GM12878 (cell line): ENCODE measurements around the gene NDOR1. TPM values are rescaled to one million over a fixed set of nuclear protein-coding genes. Genes with fewer than 3 reads are reported as not detected.

ENCODE experiments used
- ATAC-seq: fragments of 200-7000 bp; cut with Tn5 transposase; 3 replicates; pipeline ENCODE4 v1.9.1; 2020; ENCODE audit warnings: mild to moderate bottlenecking, moderate library complexity
- BruUV-seq: library from RNA; stranded (reverse); fragments of 400-500 nt; replicated peaks from 2 replicates; lab custom pipeline; 2021; lab: Mats Ljungman, UMichigan
- CTCF ChIA-PET: fragments of 300-600 bp; sonication (Branson Sonifier 250); formaldehyde crosslinking; extraction: SDS; loops from one replicate; lab custom pipeline; 2021; ENCODE audit warnings: inconsistent platforms; lab: Yijun Ruan, JAX
- POLR2A ChIA-PET: fragments of 350-600 bp; formaldehyde crosslinking; extraction: SDS; loops from one replicate; lab custom pipeline; 2021; ENCODE audit warnings: inconsistent platforms; lab: Charles Lee
- RAD21 ChIA-PET: fragments of 300-600 bp; sonication (Branson Sonifier 250); formaldehyde crosslinking; loops from one replicate; lab custom pipeline; 2023; ENCODE audit warnings: antibody characterized with exemption; ENCODE audit not compliant: unreplicated experiment; lab: Charles Lee
- SMC1A ChIA-PET: fragments of 300-600 bp; sonication (Branson Sonifier 250); formaldehyde crosslinking; loops from one replicate; lab custom pipeline; 2023; ENCODE audit not compliant: unreplicated experiment, uncharacterized antibody; lab: Charles Lee
- DNase-seq: peaks from one replicate; pipeline ENCODE4 v3.0.0-alpha.2; 2011; ENCODE audit warnings: low read depth, low spot score
- FAIRE-seq: peaks from 3 replicates; lab custom pipeline; 2011; peaks lifted over from hg19 to GRCh38; lab: Jason Lieb, UNC
- H2AFZ ChIP-seq: 2 replicates; pipeline ENCODE4 v1.6.0; 2011; ENCODE audit warnings: low read depth, low read length, control low read depth; ENCODE audit not compliant: control insufficient read depth
- H3K27ac ChIP-seq: 2 replicates; pipeline ENCODE4 v1.5.1; 2011; ENCODE audit warnings: control low read depth; ENCODE audit not compliant: control insufficient read depth, insufficient read depth
- H3K27me3 ChIP-seq, 2 experiments: replicated peaks in 1 of 2; 2 replicates each; pipeline versions ENCODE4 v1.6.0 to v1.6.1; 2011; ENCODE audit warnings: low read length in 1 of 2; ENCODE audit not compliant: control insufficient read depth in 2 of 2, insufficient read depth in 2 of 2
- H3K36me3 ChIP-seq, 2 experiments: 2 replicates each; pipeline ENCODE4 v1.5.1; 2011; ENCODE audit warnings: low read length in 1 of 2; ENCODE audit not compliant: control insufficient read depth in 2 of 2, insufficient read depth in 2 of 2
- H3K4me1 ChIP-seq: 2 replicates; pipeline ENCODE4 v1.6.1; 2011; ENCODE audit warnings: mild to moderate bottlenecking, low read length, moderate library complexity, mixed read lengths; ENCODE audit not compliant: control insufficient read depth, insufficient read depth
- H3K4me2 ChIP-seq: 2 replicates; pipeline ENCODE4 v1.6.0; 2011; ENCODE audit warnings: control low read depth; ENCODE audit not compliant: control insufficient read depth, insufficient read depth
- H3K4me3 ChIP-seq: fragments of 200-600 bp; sonication (generic); 2 replicates; pipeline ENCODE4 v1.5.1; 2016
- H3K79me2 ChIP-seq: 2 replicates; pipeline ENCODE4 v1.6.0; 2011; ENCODE audit warnings: low read length; ENCODE audit not compliant: control insufficient read depth, insufficient read depth
- H3K9ac ChIP-seq: 2 replicates; pipeline ENCODE4 v1.8.0; 2011; ENCODE audit warnings: low read length, control low read depth, mixed read lengths; ENCODE audit not compliant: control insufficient read depth, insufficient read depth
- H3K9me3 ChIP-seq: replicated peaks from 3 replicates; pipeline ENCODE4 v1.5.1; 2011; ENCODE audit warnings: mild to moderate bottlenecking, low read length; ENCODE audit not compliant: control insufficient read depth, insufficient read depth
- H4K20me1 ChIP-seq: 2 replicates; pipeline ENCODE4 v1.6.0; 2011; ENCODE audit not compliant: control insufficient read depth, insufficient read depth
- BHLHE40 ChIP-seq, 2 experiments: fragments of 450-650 bp in 1 of 2; IDR thresholded peaks; 2 replicates each; pipeline ENCODE4 v1.6.1; 2011 to 2017; ENCODE audit warnings: low read depth in 2 of 2, borderline replicate concordance in 1 of 2, improper control_type of control experiment in 1 of 2, low read length in 1 of 2, mild to moderate bottlenecking in 1 of 2
- CEBPB ChIP-seq, 2 experiments: fragments of 150-350 bp in 1 of 2; IDR thresholded peaks; 2 replicates each; pipeline ENCODE4 v1.6.1; 2012 to 2014; ENCODE audit warnings: low read depth in 2 of 2, low read length in 2 of 2, borderline replicate concordance in 1 of 2, inconsistent platforms in 1 of 2
- E2F4 ChIP-seq: IDR thresholded peaks from 2 replicates; pipeline ENCODE4 v1.6.1; 2012; ENCODE audit warnings: low read depth, low read length, improper control_type of control experiment
- NR2F1 ChIP-seq: fragments of 450-650 bp; conservative IDR thresholded peaks from 2 replicates; pipeline ENCODE4 v1.6.1; 2017; ENCODE audit warnings: mild to moderate bottlenecking
- PML ChIP-seq: IDR thresholded peaks from 2 replicates; pipeline ENCODE4 v1.6.1; 2012; ENCODE audit warnings: low read length, inconsistent platforms
- POLR2AphosphoS2 ChIP-seq: IDR thresholded peaks from 2 replicates; pipeline ENCODE4 v1.6.1; 2011; ENCODE audit warnings: low read depth, mild to moderate bottlenecking, low read length, improper control_type of control experiment, moderate library complexity
- RAD51 ChIP-seq: fragments of 450-650 bp; IDR thresholded peaks from 2 replicates; pipeline ENCODE4 v1.6.1; 2016; ENCODE audit warnings: moderate library complexity, mild to moderate bottlenecking, inconsistent platforms
- RELA ChIP-seq: fragments of 450-650 bp; IDR thresholded peaks from 2 replicates; pipeline ENCODE4 v1.8.0; 2014; ENCODE audit warnings: borderline replicate concordance; ENCODE audit not compliant: partially characterized antibody
- USF1 ChIP-seq: IDR thresholded peaks from 2 replicates; pipeline ENCODE4 v1.6.1; 2011; ENCODE audit warnings: borderline replicate concordance, low read depth, mild to moderate bottlenecking, moderate library complexity, mixed read lengths, low read length; ENCODE audit not compliant: insufficient read depth; ENCODE audit errors: extremely low read length
- ZNF207 ChIP-seq: fragments of 450-650 bp; IDR thresholded peaks from 2 replicates; pipeline ENCODE4 v1.6.1; 2014; ENCODE audit warnings: antibody characterized with exemption, mild to moderate bottlenecking, borderline replicate concordance
- WGBS: methylation state at CpG from one replicate; pipeline ENCODE4 v1.1.6; 2016; ENCODE audit warnings: low lambda C conversion rate; ENCODE audit not compliant: insufficient replicate concordance, insufficient coverage; ENCODE audit errors: missing lambda C conversion rate; 5-methylcytosine and 5-hydroxymethylcytosine counted together
- in situ Hi-C: fragments of 300-500 bp; cut with MboI; formaldehyde crosslinking; loops from 9 replicates; pipeline ENCODE4 v1.14.3; 2018; ENCODE audit warnings: mixed read lengths
- intact Hi-C: fragments of 100-400 bp; cut with micrococcal nuclease; formaldehyde crosslinking; loops from one replicate; pipeline ENCODE4 v1.14.2; 2022; ENCODE audit not compliant: unreplicated experiment
- polyA plus RNA-seq, 11 experiments: library from polyadenylated mRNA; depleted of rRNA in 4 of 11; unstranded in 6 of 11; stranded (reverse) in 5 of 11; fragments of >200 nt; fragmentation: Nextera tagmentation in 4 of 11; fragmentation: Illumina TruSeq in 1 of 11; extraction: Ambion mirVana in 4 of 11; extraction: Trizol in 1 of 11; gene quantifications; 1 replicate in 1 of 11; 2 replicates in 10 of 11; pipeline versions ENCODE4 v1.2.1 to v1.2.3, GENCODE V29; 2011 to 2016; ENCODE audit warnings: inconsistent platforms in 2 of 11, missing spikeins in 2 of 11, low read depth in 1 of 11
- total RNA-seq, 4 experiments: library from RNA; depleted of rRNA in 3 of 4; stranded (reverse); fragments of >200 nt in 3 of 4; fragmentation: Illumina TruSeq in 1 of 4; extraction: Trizol in 1 of 4; gene quantifications; 2 replicates each; pipeline versions ENCODE4 v1.2.1 to v1.2.3, GENCODE V29; 2013 to 2021

NDOR1 gene
- total and polyA plus RNA-seq, 10 of the 15 experiments (the other 5 are each of a cell fraction or from before 2014, with no cell fraction given): 0.04 to 32.9 (median 11.1) TPM

DNA sequence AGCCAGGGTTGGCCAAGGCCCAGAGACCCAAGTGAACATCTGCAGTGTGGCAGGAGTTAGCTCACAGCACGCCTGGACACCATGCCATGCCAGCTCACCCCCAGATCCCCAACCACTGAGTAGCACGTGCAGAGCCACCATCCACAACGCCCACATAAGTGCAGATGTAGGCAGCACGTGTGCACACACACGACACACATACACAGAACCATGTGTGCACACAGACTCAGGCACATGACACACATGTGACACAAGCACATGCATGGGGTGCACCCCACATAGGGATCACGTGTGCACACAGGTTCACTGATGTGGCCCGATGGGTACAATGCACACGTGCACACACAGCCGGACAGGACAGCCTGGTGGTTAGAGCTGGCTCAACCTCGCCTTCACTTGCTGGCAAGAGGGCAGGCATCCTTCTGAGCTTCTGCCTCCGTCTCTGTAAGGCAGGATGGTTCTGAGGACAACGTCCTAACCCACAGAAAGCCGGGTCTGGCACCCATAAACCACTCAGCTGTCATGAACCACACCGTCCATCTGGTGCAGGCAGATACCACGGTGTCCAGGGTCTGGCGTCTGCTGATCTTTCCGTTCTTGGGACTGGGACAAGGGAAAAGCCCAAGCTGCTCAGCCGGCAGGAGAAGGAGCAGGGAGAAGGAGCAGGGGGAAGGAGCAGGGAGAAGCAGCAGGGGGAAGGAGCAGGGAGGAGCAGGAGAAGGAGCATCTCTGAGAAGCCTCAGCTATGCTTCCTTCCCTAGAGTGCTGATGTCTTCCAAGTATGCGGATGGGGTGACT lies 47.7 kb upstream of the NDOR1 start:
- Histone ChIP-seq H3K79me2 (no peaks in the 10 kb centered on the region), H3K27me3 (no peaks in the 10 kb centered on the region), H3K27ac (no peak overlapping the region), H3K4me2 (no peak overlapping the region), H3K9me3 (no peaks in the 10 kb centered on the region; the same call in 2 of the 3 replicates), H3K36me3 (no peaks in the 10 kb centered on the region), H3K4me1 (peaks cover 28% of the 10 kb centered on the region), H2AFZ (no peak overlapping the region), H4K20me1 (no peaks in the 10 kb centered on the region), H3K4me3 (no peak overlapping the region), H3K9ac (no peak overlapping the region)
- TF ChIP-seq CEBPB (IDR thresholded peaks at IDR 0.05; ENCODE audit: borderline replicate concordance in 1 of 2, low read depth in 2 of 2, low read length in 2 of 2) (no peak), E2F4 (no peak), POLR2AphosphoS2 (no peak), RAD51 (peak; percentile 74), USF1 (peak; percentile 69), PML (no peak), NR2F1 (no peak), BHLHE40 (IDR thresholded peaks at IDR 0.05; ENCODE audit: borderline replicate concordance in 1 of 2, low read depth in 2 of 2, low read length in 1 of 2) (peak; percentile 62 to 87; a peak in 3 of 4 replicates), ZNF207 (no peak), RELA (no peak)
- no peak for FAIRE-seq
- BruUV-seq: no TSS peak
- in situ Hi-C loops: no loop called here
- ChIA-PET SMC1A (interaction anchor here (0.9 to 1.6 kb wide), 4 partner anchors 10 to 33 kb away, joined by 3 to 5 read pairs (median 4); partner anchors contain the start of genes ANAPC2 and SSNA1), POLR2A (interaction anchor here (0.5 to 3.7 kb wide), 11 partner anchors 12 to 123 kb away, joined by 3 to 37 read pairs (median 8); partner anchors contain the start of genes ANAPC2, LRRC26, RNF208 and SSNA1), CTCF (interaction anchor here (1.3 kb wide), 1 partner anchor 71 kb away, joined by 4 read pairs; the partner anchor contains the start of gene MAN1B1), RAD21 (interaction anchor here (0.5 to 1.6 kb wide), 6 partner anchors 9 to 79 kb away, joined by 3 to 6 read pairs (median 4); partner anchors contain the start of genes ANAPC2, SSNA1 and TPRN)
- WGBS: 53% methylated on average over 19 of the region's 19 CpGs
- ATAC-seq: no peak
- intact Hi-C loops: no loop called here
- DNase-seq: no peak
